Panc1 (cell line): Measurements from ENCODE around the gene BRWD1. TPM values are rescaled to one million over a fixed set of nuclear protein-coding genes. Genes with fewer than 3 reads are reported as not detected.

ENCODE experiments used
- ATAC-seq: fragments of 200-7000 bp; cut with Tn5 transposase; 2 replicates; pipeline ENCODE4 v1.9.1; 2020; ENCODE audit warnings: mild to moderate bottlenecking, moderate library complexity
- BruUV-seq: library from RNA; stranded (reverse); fragments of 400-500 nt; replicated peaks from 2 replicates; lab custom pipeline; 2021; lab: Mats Ljungman, UMichigan
- CTCF ChIA-PET: fragments of 300-600 bp; sonication (Branson Sonifier 250); formaldehyde crosslinking; loops from one replicate; lab custom pipeline; 2022; ENCODE audit warnings: antibody characterized with exemption; lab: Charles Lee
- POLR2A ChIA-PET: fragments of 300-600 bp; sonication (Branson Sonifier 250); formaldehyde crosslinking; loops from one replicate; lab custom pipeline; 2022; ENCODE audit warnings: antibody characterized with exemption; lab: Charles Lee
- DNase-seq: peaks from one replicate; pipeline ENCODE4 v3.0.0-alpha.2; 2010; ENCODE audit warnings: low read depth, low spot score
- H3K27ac ChIP-seq: 2 replicates; pipeline ENCODE4 v1.5.1; 2011; ENCODE audit warnings: mild to moderate bottlenecking, low read length, inconsistent platforms
- H3K27me3 ChIP-seq: fragments of 200-500 bp; sonication (Bioruptor generic); 2 replicates; pipeline ENCODE4 v1.6.0; 2014; ENCODE audit warnings: low read length, inconsistent platforms; ENCODE audit not compliant: control insufficient read depth, insufficient read depth
- H3K36me3 ChIP-seq: fragments of 200-500 bp; sonication (Bioruptor generic); 2 replicates; pipeline ENCODE4 v1.5.1; 2014; ENCODE audit warnings: inconsistent platforms, mild to moderate bottlenecking, low read length, moderate library complexity; ENCODE audit not compliant: control insufficient read depth, insufficient read depth
- H3K4me1 ChIP-seq: 2 replicates; pipeline ENCODE4 v1.5.1; 2011; ENCODE audit warnings: inconsistent platforms, mild to moderate bottlenecking, low read length, moderate library complexity; ENCODE audit not compliant: control insufficient read depth, insufficient read depth
- H3K4me3 ChIP-seq, 2 experiments: 2 replicates each; pipeline ENCODE4 v1.5.1; 2011 to 2012; ENCODE audit warnings: low read depth in 2 of 2, low read length in 2 of 2, mild to moderate bottlenecking in 2 of 2, inconsistent platforms in 1 of 2, moderate library complexity in 1 of 2
- H3K9me3 ChIP-seq: fragments of 200-500 bp; sonication (Bioruptor generic); 2 replicates; pipeline ENCODE4 v1.5.1; 2014; ENCODE audit warnings: low read depth, mild to moderate bottlenecking, inconsistent platforms, low read length, moderate library complexity; ENCODE audit not compliant: control insufficient read depth, insufficient read depth
- CTCF ChIP-seq: fragments of 450-650 bp; IDR thresholded peaks from 2 replicates; pipeline ENCODE4 v1.5.1; 2017; ENCODE audit warnings: mild to moderate bottlenecking
- POLR2AphosphoS5 ChIP-seq: IDR thresholded peaks from 2 replicates; pipeline ENCODE4 v1.6.1; 2012; ENCODE audit warnings: mild to moderate bottlenecking, low read depth, low read length, moderate library complexity
- REST ChIP-seq, 2 experiments: IDR thresholded peaks; 2 replicates each; pipeline ENCODE4 v1.6.1; 2011 to 2012; ENCODE audit warnings: low read depth in 2 of 2, control low read depth in 1 of 2, low read length in 1 of 2, mild to moderate bottlenecking in 1 of 2, moderate library complexity in 1 of 2; ENCODE audit not compliant: insufficient read depth in 1 of 2
- SIN3A ChIP-seq: IDR thresholded peaks from 2 replicates; pipeline ENCODE4 v1.6.1; 2012; ENCODE audit warnings: low read depth, mild to moderate bottlenecking, low read length, moderate library complexity, borderline replicate concordance; ENCODE audit not compliant: insufficient read depth
- TCF7L2 ChIP-seq: IDR thresholded peaks from 2 replicates; pipeline ENCODE4 v1.6.1; 2011; ENCODE audit warnings: mild to moderate bottlenecking, low read depth, low read length, inconsistent platforms
- in situ Hi-C: cut with HindIII; loops from 2 replicates; pipeline ENCODE4 v1.10.0; 2016; ENCODE audit warnings: low sequenced_read_pairs, low pct_unique_long_range_greater_than_20kb
- intact Hi-C: fragments of 100-400 bp; cut with micrococcal nuclease; formaldehyde crosslinking; loops from one replicate; pipeline ENCODE4 v1.10.0; 2022; ENCODE audit not compliant: unreplicated experiment
- total RNA-seq: library from RNA; stranded (reverse); gene quantifications from one replicate; pipeline ENCODE4 v1.2.1, GENCODE V29; 2021; ENCODE audit not compliant: unreplicated experiment

Gene BRWD1
- total RNA-seq, 1 experiment from 2014 or later, result 26.2 TPM

GRCh38 chr21:39340687-39341086 is 27.3 kb upstream of the BRWD1 start:
- intact Hi-C loops, result no loop called here
- POLR2A ChIA-PET, result no interaction called here
- CTCF ChIA-PET, result no interaction called here
- Histone ChIP-seq H3K4me3 (no peak overlapping the region), H3K4me1 (no peaks in the 10 kb centered on the region), H3K36me3 (peaks cover 18% of the 10 kb centered on the region; the same call in 1 of the 2 replicates), H3K27me3 (no peaks in the 10 kb centered on the region), H3K9me3 (no peaks in the 10 kb centered on the region), H3K27ac (no peak overlapping the region)
- DNase-seq, result no peak
- no peak for TF ChIP-seq TCF7L2
- no peak for TF ChIP-seq REST (IDR thresholded peaks at IDR 0.05; ENCODE audit: insufficient read depth in 1 of 2, low read depth in 2 of 2, low read length in 1 of 2)
- no peak for TF ChIP-seq POLR2AphosphoS5
- TF ChIP-seq SIN3A, result no peak
- TF ChIP-seq CTCF, result no peak
- in situ Hi-C loops, result no loop called here
- no peak; the same call in 1 of the 2 replicates for ATAC-seq
- no TSS peak for BruUV-seq

- intact Hi-C loops (no loop called here), in situ Hi-C loops (no loop called here)
- Histone ChIP-seq H3K27ac (no peak overlapping the region), H3K4me3 (no peak overlapping the region), H3K4me1 (no peaks in the 10 kb centered on the region), H3K9me3 (no peaks in the 10 kb centered on the region), H3K36me3 (peaks cover 5% of the 10 kb centered on the region; the same call in 1 of the 2 replicates), H3K27me3 (no peaks in the 10 kb centered on the region)
- BruUV-seq, result no TSS peak
- no peak for ATAC-seq
- ChIA-PET POLR2A (interaction anchor here (0.6 kb wide), 1 partner anchor 82 kb away, joined by 9 read pairs; no protein-coding TSS in a partner anchor), CTCF (no interaction called here)
- no peak for DNase-seq
- TF ChIP-seq CTCF, result no peak
- no peak for TF ChIP-seq REST (IDR thresholded peaks at IDR 0.05; ENCODE audit: insufficient read depth in 1 of 2, low read depth in 2 of 2, low read length in 1 of 2)
- no peak for TF ChIP-seq POLR2AphosphoS5
- no peak for TF ChIP-seq TCF7L2
- no peak for TF ChIP-seq SIN3A
These were observed 25.8 kb upstream of the BRWD1 start for GRCh38 chr21:39339231-39339630.
